ENCODE measurements around the gene GALNT14.

Gene GALNT14

GRCh38 chr2:30880516-30880915 lies 257.7 kb downstream of the GALNT14 start:
- Histone ChIP-seq H3K9me3 (ENCODE audit: low read length) (no peaks in the 10 kb centered on the region), H3K4me3 (ENCODE audit: low read length) (no peak overlapping the region), H3K4me1 (ENCODE audit: insufficient read depth, low read length) (no peaks in the 10 kb centered on the region), H3K27me3 (ENCODE audit: insufficient read depth, low read length) (no peaks in the 10 kb centered on the region), H2AFZ (ENCODE audit: low read depth, low read length) (no peak overlapping the region), H3K36me3 (ENCODE audit: insufficient read depth, low read length) (no peaks in the 10 kb centered on the region)

- no peaks in the 10 kb centered on the region for H3K36me3 ChIP-seq (ENCODE audit: insufficient read depth, low read length)
- H3K27me3 ChIP-seq (ENCODE audit: insufficient read depth, low read length), result no peaks in the 10 kb centered on the region
- no peaks in the 10 kb centered on the region for H3K9me3 ChIP-seq (ENCODE audit: low read length)
- no peak overlapping the region for H3K4me3 ChIP-seq (ENCODE audit: low read length)
- no peak overlapping the region for H2AFZ ChIP-seq (ENCODE audit: low read depth, low read length)
- H3K4me1 ChIP-seq (ENCODE audit: insufficient read depth, low read length), result no peaks in the 10 kb centered on the region
These were observed 260.4 kb downstream of the GALNT14 start for GRCh38 chr2:30877833-30878232.

DNA sequence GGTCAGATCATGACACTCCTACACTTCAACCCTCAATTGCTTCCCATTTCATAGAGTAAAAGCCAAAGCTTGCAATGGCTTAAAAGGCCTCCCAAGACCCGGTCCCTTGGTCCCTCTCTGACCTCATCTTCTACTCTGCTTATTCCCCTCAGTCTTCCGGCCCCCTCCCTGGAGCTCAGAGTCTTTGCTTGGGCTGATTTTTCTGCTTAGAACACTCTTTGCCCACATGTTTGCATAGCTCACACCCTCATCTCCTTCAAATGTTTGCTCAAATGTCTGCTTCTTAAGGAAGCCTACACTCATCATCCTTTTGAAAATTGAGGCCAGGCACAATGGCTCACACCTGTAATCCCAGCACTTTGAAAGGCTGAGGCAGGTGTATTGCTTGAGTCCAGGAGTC lies 265.4 kb downstream of the GALNT14 start:
- no peak overlapping the region for H3K4me3 ChIP-seq (ENCODE audit: low read length)
- no peak overlapping the region for H2AFZ ChIP-seq (ENCODE audit: low read depth, low read length)
- no peaks in the 10 kb centered on the region for H3K36me3 ChIP-seq (ENCODE audit: insufficient read depth, low read length)
- no peaks in the 10 kb centered on the region for H3K4me1 ChIP-seq (ENCODE audit: insufficient read depth, low read length)
- no peaks in the 10 kb centered on the region for H3K27me3 ChIP-seq (ENCODE audit: insufficient read depth, low read length)
- H3K9me3 ChIP-seq (ENCODE audit: low read length), result no peaks in the 10 kb centered on the region

DNA sequence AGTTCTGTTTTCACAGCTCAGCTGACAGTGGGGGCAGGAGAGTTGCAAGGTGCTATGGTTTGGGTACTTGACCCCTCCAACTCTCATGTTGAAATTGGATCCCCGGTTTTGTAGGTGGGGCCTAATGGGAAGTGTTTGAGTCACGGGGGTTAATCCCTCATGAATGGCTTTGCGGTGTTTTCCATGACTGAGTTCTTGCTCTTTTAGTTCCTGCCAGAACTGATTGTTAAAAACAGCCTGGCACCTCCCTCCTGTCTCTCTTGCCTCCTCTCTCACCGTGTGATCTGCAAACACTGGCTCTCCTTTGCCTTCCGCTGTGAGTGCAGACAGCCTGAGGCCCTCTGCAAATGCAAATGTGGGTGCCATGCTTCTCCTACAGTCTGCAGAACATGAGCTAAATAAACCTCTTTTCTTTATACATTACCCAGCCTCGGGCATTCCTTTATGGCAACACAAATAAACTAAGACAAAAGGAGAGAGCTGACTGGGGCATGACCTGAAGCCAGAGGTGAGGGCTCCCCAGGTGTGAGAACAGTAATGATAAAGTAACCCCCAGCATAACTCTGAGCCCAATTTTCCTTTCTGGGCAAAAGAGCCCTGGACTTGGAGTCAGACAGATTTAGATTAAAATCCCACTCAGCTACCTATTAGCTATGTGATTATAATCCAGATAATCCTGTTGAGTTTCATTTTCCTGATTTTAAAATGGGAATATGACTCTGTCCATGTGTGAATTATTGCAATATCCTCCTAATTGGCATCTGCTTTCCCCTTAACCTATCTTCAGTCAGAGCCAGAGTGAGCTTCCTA lies 266.1 kb downstream of the GALNT14 start:
- H3K36me3 ChIP-seq (ENCODE audit: insufficient read depth, low read length), result no peaks in the 10 kb centered on the region
- H3K4me1 ChIP-seq (ENCODE audit: insufficient read depth, low read length), result no peaks in the 10 kb centered on the region
- H2AFZ ChIP-seq (ENCODE audit: low read depth, low read length), result no peak overlapping the region
- H3K4me3 ChIP-seq (ENCODE audit: low read length), result no peak overlapping the region
- H3K9me3 ChIP-seq (ENCODE audit: low read length), result no peaks in the 10 kb centered on the region
- no peaks in the 10 kb centered on the region for H3K27me3 ChIP-seq (ENCODE audit: insufficient read depth, low read length)

DNA sequence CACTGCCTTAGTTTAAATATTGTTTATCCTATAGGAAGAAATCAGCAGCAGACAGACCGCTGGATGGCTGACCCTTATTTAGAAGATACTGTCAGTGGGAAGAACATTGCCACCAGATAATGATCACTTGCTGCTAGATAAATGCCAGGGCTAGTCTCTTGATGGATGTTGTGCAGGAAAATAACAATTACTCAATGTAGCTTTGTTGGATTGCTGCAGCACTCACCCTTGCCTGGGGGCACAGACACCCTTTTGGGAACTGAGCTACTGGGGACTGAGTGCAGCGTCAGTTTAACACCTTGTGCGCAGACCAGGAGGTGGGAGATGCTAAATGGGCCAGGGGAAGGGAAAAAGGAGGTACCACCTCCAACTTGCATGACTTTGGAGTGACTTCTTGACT lies 266.8 kb downstream of the GALNT14 start:
- no peaks in the 10 kb centered on the region for H3K9me3 ChIP-seq (ENCODE audit: low read length)
- no peaks in the 10 kb centered on the region for H3K36me3 ChIP-seq (ENCODE audit: insufficient read depth, low read length)
- H2AFZ ChIP-seq (ENCODE audit: low read depth, low read length), result no peak overlapping the region
- H3K27me3 ChIP-seq (ENCODE audit: insufficient read depth, low read length), result no peaks in the 10 kb centered on the region
- no peak overlapping the region for H3K4me3 ChIP-seq (ENCODE audit: low read length)
- no peaks in the 10 kb centered on the region for H3K4me1 ChIP-seq (ENCODE audit: insufficient read depth, low read length)

- H2AFZ ChIP-seq (ENCODE audit: low read depth, low read length), result no peak overlapping the region
- H3K4me3 ChIP-seq (ENCODE audit: low read length), result no peak overlapping the region
- no peaks in the 10 kb centered on the region for H3K27me3 ChIP-seq (ENCODE audit: insufficient read depth, low read length)
- no peaks in the 10 kb centered on the region for H3K4me1 ChIP-seq (ENCODE audit: insufficient read depth, low read length)
- no peaks in the 10 kb centered on the region for H3K9me3 ChIP-seq (ENCODE audit: low read length)
- H3K36me3 ChIP-seq (ENCODE audit: insufficient read depth, low read length), result no peaks in the 10 kb centered on the region
These were observed 268.3 kb downstream of the GALNT14 start for GRCh38 chr2:30869988-30870387.

GRCh38 chr2:30867385-30867784 lies 270.9 kb downstream of the GALNT14 start:
- Histone ChIP-seq H3K4me3 (ENCODE audit: low read length) (no peak overlapping the region), H2AFZ (ENCODE audit: low read depth, low read length) (no peak overlapping the region), H3K9me3 (ENCODE audit: low read length) (no peaks in the 10 kb centered on the region), H3K36me3 (ENCODE audit: insufficient read depth, low read length) (no peaks in the 10 kb centered on the region), H3K27me3 (ENCODE audit: insufficient read depth, low read length) (no peaks in the 10 kb centered on the region), H3K4me1 (ENCODE audit: insufficient read depth, low read length) (no peaks in the 10 kb centered on the region)

GRCh38 chr2:30866974-30867373 lies 271.3 kb downstream of the GALNT14 start:
- H2AFZ ChIP-seq (ENCODE audit: low read depth, low read length), result no peak overlapping the region
- no peaks in the 10 kb centered on the region for H3K27me3 ChIP-seq (ENCODE audit: insufficient read depth, low read length)
- no peaks in the 10 kb centered on the region for H3K4me1 ChIP-seq (ENCODE audit: insufficient read depth, low read length)
- no peaks in the 10 kb centered on the region for H3K36me3 ChIP-seq (ENCODE audit: insufficient read depth, low read length)
- no peak overlapping the region for H3K4me3 ChIP-seq (ENCODE audit: low read length)
- no peaks in the 10 kb centered on the region for H3K9me3 ChIP-seq (ENCODE audit: low read length)

DNA sequence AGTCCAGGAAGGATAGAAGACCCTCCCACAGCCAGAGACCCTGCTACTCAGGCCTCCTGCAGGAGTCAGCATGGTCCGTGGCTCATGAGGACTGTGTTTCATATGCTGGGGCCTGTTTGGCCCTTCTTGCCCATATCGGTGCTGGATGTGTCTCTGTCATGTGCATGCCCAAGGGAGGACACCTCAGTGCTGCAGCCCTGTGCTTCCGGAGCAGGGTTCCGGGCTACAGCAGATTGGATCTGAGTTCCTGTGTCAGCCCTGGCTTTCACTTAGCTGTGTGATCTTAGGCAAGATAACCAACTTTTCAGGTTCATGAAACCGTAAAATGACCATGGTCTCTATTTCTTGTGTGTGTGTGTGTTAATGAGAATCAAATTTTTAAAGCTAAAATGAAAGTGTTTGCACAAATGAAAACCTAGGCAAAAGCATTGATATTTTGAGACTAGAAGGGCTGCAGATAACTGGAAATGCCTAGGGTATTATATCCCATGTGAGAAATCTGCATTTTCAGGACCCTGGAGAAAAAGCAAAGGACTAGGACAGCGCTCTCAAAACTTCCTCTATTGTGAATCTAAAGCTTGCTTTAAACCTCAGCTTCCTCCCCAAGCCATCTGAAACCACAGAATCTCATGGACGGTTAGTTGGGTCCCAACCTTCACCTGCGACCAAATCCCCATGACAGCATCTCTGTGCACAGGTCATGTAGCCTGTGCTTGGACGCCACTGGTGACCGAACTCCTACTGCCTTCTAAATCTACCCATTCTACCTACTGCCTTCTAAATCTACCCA lies 272.2 kb downstream of the GALNT14 start:
- Histone ChIP-seq H2AFZ (ENCODE audit: low read depth, low read length) (no peak overlapping the region), H3K27me3 (ENCODE audit: insufficient read depth, low read length) (no peaks in the 10 kb centered on the region), H3K9me3 (ENCODE audit: low read length) (no peaks in the 10 kb centered on the region), H3K4me3 (ENCODE audit: low read length) (no peak overlapping the region), H3K36me3 (ENCODE audit: insufficient read depth, low read length) (no peaks in the 10 kb centered on the region), H3K4me1 (ENCODE audit: insufficient read depth, low read length) (no peaks in the 10 kb centered on the region)

GRCh38 chr2:30865243-30865642 lies 273.0 kb downstream of the GALNT14 start:
- Histone ChIP-seq H3K36me3 (ENCODE audit: insufficient read depth, low read length) (no peaks in the 10 kb centered on the region), H3K4me1 (ENCODE audit: insufficient read depth, low read length) (no peaks in the 10 kb centered on the region), H3K4me3 (ENCODE audit: low read length) (no peak overlapping the region), H2AFZ (ENCODE audit: low read depth, low read length) (no peak overlapping the region), H3K9me3 (ENCODE audit: low read length) (no peaks in the 10 kb centered on the region), H3K27me3 (ENCODE audit: insufficient read depth, low read length) (no peaks in the 10 kb centered on the region)

DNA sequence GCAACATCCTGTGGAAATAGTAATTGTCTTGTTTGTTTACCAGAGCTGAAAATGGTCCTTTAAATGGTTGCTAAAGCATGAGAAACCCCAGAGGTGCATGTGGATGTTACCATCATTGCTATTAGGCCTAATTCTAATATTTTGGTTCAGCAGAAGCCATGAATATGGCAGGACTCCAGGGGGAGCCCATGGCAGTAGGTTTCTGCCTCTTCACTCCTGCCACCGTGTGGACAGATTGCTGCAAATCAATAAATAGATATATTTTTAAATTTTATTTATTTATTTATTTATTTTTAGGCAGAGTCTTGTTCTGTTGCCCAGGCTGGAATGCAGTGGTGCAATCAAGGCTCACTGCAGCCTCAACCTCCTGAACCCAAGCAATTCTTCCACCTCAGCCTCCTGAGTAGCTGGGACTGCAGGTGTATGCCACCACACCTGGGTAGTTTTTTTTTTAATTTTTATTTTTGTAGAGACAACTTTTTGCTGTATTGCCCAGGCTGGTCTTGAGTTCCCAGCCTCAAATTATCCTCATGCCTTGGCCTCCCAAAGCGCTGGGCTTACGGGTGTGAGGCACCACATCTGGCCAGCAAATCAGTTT lies 276.1 kb downstream of the GALNT14 start:
- no peaks in the 10 kb centered on the region for H3K27me3 ChIP-seq (ENCODE audit: insufficient read depth, low read length)
- H3K36me3 ChIP-seq (ENCODE audit: insufficient read depth, low read length), result no peaks in the 10 kb centered on the region
- no peak overlapping the region for H2AFZ ChIP-seq (ENCODE audit: low read depth, low read length)
- H3K4me3 ChIP-seq (ENCODE audit: low read length), result no peak overlapping the region
- H3K9me3 ChIP-seq (ENCODE audit: low read length), result no peaks in the 10 kb centered on the region
- H3K4me1 ChIP-seq (ENCODE audit: insufficient read depth, low read length), result no peaks in the 10 kb centered on the region

DNA sequence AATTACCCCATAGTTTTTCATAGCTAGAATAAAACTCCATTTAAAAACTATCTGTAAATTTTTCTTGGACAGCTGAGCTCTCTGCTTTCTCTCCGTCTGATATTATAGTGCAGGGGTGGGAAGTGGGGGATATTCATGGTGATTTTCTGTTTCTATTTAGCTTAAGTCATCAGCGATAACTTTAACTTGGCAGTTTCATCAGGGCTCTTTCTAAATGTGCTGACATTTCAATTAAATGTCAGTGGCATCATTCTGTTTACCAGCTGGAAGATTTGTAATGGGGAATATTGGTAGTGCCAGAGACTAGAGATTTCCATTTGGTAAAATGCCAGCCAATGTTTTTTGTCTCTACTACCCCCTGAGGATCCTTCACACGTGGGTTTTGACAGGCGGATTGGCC lies 277.5 kb downstream of the GALNT14 start:
- Histone ChIP-seq H3K4me1 (ENCODE audit: insufficient read depth, low read length) (no peaks in the 10 kb centered on the region), H2AFZ (ENCODE audit: low read depth, low read length) (no peak overlapping the region), H3K9me3 (ENCODE audit: low read length) (no peaks in the 10 kb centered on the region), H3K36me3 (ENCODE audit: insufficient read depth, low read length) (no peaks in the 10 kb centered on the region), H3K4me3 (ENCODE audit: low read length) (no peak overlapping the region), H3K27me3 (ENCODE audit: insufficient read depth, low read length) (no peaks in the 10 kb centered on the region)
